Esophagus squamous epithelium (tissue), 4 donors: ENCODE measurements around the gene PIGU.

Source experiments
- POLR2A ChIP-seq, 4 donors: fragments of 450-650 bp; IDR thresholded peaks; one replicate each; pipeline ENCODE4 v1.6.1; 2017; ENCODE audit warnings: antibody characterized with exemption in 4 of 4, mild to moderate bottlenecking in 4 of 4, moderate library complexity in 3 of 4
- TF ChIP-seq, protein P1 (sequence below), 6 experiments: fragments of 450-650 bp in 4 of 6; fragments of 200-600 bp in 2 of 6; sonication (generic) in 2 of 6; IDR thresholded peaks; one replicate each; pipeline ENCODE4 v1.5.1; 2016 to 2019; ENCODE audit warnings: antibody characterized with exemption in 6 of 6, mild to moderate bottlenecking in 4 of 6, moderate library complexity in 4 of 6

DNA sequence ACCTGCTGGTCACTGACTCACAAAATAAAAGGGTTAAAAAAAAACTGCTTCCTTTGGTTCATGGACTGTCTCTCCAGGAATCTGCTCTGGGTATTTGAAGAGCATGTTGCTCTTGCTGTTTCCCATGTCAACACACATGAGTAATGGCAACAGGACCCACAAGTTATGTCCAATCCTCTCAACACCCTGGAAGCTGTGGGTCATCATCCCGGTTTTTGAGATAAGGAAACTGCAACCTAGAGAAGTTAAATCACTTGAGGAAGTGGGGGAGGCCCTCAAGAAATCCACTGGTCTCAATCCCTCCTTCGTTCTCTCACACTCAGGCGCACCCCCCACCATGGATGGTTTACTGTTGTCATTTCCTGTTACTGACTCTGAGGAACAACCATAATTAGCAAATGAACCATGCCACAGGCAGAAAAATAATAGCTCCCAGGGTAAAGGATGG is 106.0 kb downstream of the PIGU start:
- no peak for TF ChIP-seq POLR2A (IDR thresholded peaks at IDR 0.05)
- TF ChIP-seq, protein P1, sequence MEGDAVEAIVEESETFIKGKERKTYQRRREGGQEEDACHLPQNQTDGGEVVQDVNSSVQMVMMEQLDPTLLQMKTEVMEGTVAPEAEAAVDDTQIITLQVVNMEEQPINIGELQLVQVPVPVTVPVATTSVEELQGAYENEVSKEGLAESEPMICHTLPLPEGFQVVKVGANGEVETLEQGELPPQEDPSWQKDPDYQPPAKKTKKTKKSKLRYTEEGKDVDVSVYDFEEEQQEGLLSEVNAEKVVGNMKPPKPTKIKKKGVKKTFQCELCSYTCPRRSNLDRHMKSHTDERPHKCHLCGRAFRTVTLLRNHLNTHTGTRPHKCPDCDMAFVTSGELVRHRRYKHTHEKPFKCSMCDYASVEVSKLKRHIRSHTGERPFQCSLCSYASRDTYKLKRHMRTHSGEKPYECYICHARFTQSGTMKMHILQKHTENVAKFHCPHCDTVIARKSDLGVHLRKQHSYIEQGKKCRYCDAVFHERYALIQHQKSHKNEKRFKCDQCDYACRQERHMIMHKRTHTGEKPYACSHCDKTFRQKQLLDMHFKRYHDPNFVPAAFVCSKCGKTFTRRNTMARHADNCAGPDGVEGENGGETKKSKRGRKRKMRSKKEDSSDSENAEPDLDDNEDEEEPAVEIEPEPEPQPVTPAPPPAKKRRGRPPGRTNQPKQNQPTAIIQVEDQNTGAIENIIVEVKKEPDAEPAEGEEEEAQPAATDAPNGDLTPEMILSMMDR (IDR thresholded peaks at IDR 0.05) = no peak
